SK-N-MC (cell line): ENCODE data around the gene TTC7B.

ENCODE experiments used
- EZH2 ChIP-seq: fragments of 200-600 bp; sonication (generic); IDR thresholded peaks from one replicate; pipeline ENCODE4 v1.6.1; 2017; ENCODE audit warnings: antibody characterized with exemption
- POLR2AphosphoS5 ChIP-seq: IDR thresholded peaks from 2 replicates; pipeline ENCODE4 v1.6.1; 2012; ENCODE audit warnings: mild to moderate bottlenecking, low read depth, low read length, borderline replicate concordance

- no peak for TF ChIP-seq EZH2
- no peak for TF ChIP-seq POLR2AphosphoS5
Measured at GRCh38 chr14:90720832-90721231, 95.4 kb downstream of the TTC7B start.
